ENCODE measurements around the gene KLHL34.

The KLHL34 gene

GRCh38 chrX:21656587-21657317 is 1.4 kb downstream of the KLHL34 start:
- no peak for DNase-seq (ENCODE audit: extremely low read depth in 1 of 2, low read depth in 1 of 2)

- no peak for DNase-seq (ENCODE audit: extremely low read depth in 1 of 2, low read depth in 1 of 2)
Observed at GRCh38 chrX:21655901-21656586, 2.1 kb downstream of the KLHL34 start.

- DNase-seq (ENCODE audit: extremely low read depth in 1 of 2, low read depth in 1 of 2), result no peak
Observed at GRCh38 chrX:21645886-21646285, 12.2 kb downstream of the KLHL34 start.

- DNase-seq (ENCODE audit: extremely low read depth in 1 of 2, low read depth in 1 of 2), result no peak
Observed at GRCh38 chrX:21645431-21645830, 12.7 kb downstream of the KLHL34 start.

- no peak for DNase-seq (ENCODE audit: extremely low read depth in 1 of 2, low read depth in 1 of 2)
Observed at GRCh38 chrX:21639775-21640174, 18.4 kb downstream of the KLHL34 start.

- DNase-seq (ENCODE audit: extremely low read depth in 1 of 2, low read depth in 1 of 2), result no peak
Observed at GRCh38 chrX:21638311-21638710, 19.8 kb downstream of the KLHL34 start.

- DNase-seq (ENCODE audit: extremely low read depth in 1 of 2, low read depth in 1 of 2), result no peak
Observed at GRCh38 chrX:21632027-21632426, 26.1 kb downstream of the KLHL34 start.

- no peak for DNase-seq (ENCODE audit: extremely low read depth in 1 of 2, low read depth in 1 of 2)
Observed at GRCh38 chrX:21623778-21624501, 34.2 kb downstream of the KLHL34 start.

- no peak for DNase-seq (ENCODE audit: extremely low read depth in 1 of 2, low read depth in 1 of 2)
Observed at GRCh38 chrX:21620234-21620633, 37.9 kb downstream of the KLHL34 start.

GRCh38 chrX:21616386-21616785 is 41.7 kb downstream of the KLHL34 start:
- DNase-seq (ENCODE audit: extremely low read depth in 1 of 2, low read depth in 1 of 2), result no peak

- no peak for DNase-seq (ENCODE audit: extremely low read depth in 1 of 2, low read depth in 1 of 2)
Observed at GRCh38 chrX:21612154-21612553, 46.0 kb downstream of the KLHL34 start.

- no peak for DNase-seq (ENCODE audit: extremely low read depth in 1 of 2, low read depth in 1 of 2)
Observed at GRCh38 chrX:21610168-21610567, 48.0 kb downstream of the KLHL34 start.

- no peak for DNase-seq (ENCODE audit: extremely low read depth in 1 of 2, low read depth in 1 of 2)
Observed at GRCh38 chrX:21606002-21606401, 52.1 kb downstream of the KLHL34 start.

All from stimulated activated CD8-positive, alpha-beta memory T cell treated with anti-CD3 and anti-CD28 coated beads, Interleukin-7, amount 100 ng/mL, for 48 hours (primary cell).